22Rv1 (cell line): ENCODE measurements around the gene TMTC2.

ENCODE experiments used
- ZFX ChIP-seq: fragments of 450-650 bp; IDR thresholded peaks from 2 replicates; pipeline ENCODE4 v1.6.1; 2017; ENCODE audit warnings: antibody characterized with exemption, borderline replicate concordance
- TF ChIP-seq, protein P1 (sequence below): fragments of 450-650 bp; IDR thresholded peaks from 2 replicates; pipeline ENCODE4 v1.5.1; 2017; ENCODE audit warnings: mild to moderate bottlenecking

DNA sequence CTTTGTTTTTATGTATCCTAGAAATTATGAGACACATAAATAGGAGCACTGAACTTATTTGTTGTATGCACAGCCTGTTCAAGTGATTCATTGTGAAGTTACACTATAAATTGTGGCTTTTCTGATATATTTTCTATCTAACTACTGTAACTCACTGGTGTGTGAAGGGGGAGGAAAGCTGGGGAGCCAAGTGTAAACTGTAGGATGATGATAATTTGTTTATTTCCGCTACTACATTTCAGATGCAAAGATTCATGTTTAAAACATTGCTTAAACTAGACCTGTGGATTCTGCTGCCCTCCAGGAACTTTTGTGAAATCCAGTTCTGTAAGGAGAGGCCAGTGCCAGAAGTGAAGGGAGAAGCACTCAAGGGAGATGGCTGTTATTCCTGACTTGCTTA, 3.3 kb downstream of the TMTC2 start:
- TF ChIP-seq ZFX = no peak
- TF ChIP-seq, protein P1, sequence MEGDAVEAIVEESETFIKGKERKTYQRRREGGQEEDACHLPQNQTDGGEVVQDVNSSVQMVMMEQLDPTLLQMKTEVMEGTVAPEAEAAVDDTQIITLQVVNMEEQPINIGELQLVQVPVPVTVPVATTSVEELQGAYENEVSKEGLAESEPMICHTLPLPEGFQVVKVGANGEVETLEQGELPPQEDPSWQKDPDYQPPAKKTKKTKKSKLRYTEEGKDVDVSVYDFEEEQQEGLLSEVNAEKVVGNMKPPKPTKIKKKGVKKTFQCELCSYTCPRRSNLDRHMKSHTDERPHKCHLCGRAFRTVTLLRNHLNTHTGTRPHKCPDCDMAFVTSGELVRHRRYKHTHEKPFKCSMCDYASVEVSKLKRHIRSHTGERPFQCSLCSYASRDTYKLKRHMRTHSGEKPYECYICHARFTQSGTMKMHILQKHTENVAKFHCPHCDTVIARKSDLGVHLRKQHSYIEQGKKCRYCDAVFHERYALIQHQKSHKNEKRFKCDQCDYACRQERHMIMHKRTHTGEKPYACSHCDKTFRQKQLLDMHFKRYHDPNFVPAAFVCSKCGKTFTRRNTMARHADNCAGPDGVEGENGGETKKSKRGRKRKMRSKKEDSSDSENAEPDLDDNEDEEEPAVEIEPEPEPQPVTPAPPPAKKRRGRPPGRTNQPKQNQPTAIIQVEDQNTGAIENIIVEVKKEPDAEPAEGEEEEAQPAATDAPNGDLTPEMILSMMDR = no peak
